Measurements from ENCODE around the gene MAP2K7. TPM values are rescaled to one million over a fixed set of nuclear protein-coding genes. Genes with fewer than 3 reads are reported as not detected.

Gene MAP2K7
- total and polyA plus RNA-seq, 11 donors: 11.6 to 35.5 (median 23.5) TPM

GRCh38 chr19:7874076-7874896, 29.4 kb upstream of the MAP2K7 start, which contains the start of gene PRR36:
TSS of gene PRR36 (minus strand) at chr19:7874390. CDS start at chr19:7873689, 701 bp downstream.
- intact Hi-C loops (cut with DNase I): no loop called here
- DNase-seq (peak in 2 of 5 donors; percentile 52 to 57), ATAC-seq (peak in 3 of 4 donors; percentile 13 to 41 (median 28))
- TF ChIP-seq POLR2A (IDR thresholded peaks at IDR 0.05): no peak
- 0 to 2% (median 1%) methylated on average over 47 to 88 of the region's 88 CpGs for WGBS, 4 donors
- peaks cover 0 to 45% (median 10%) of the 10 kb centered on the region in 12 donors for H3K4me1 ChIP-seq
- no peaks in the 10 kb centered on the region for H3K9me3 ChIP-seq
- no peak within 1 kb of the TSS for H3K27ac ChIP-seq
- no peaks in the 10 kb centered on the region for H3K36me3 ChIP-seq
- peaks cover 10 to 35% (median 25%) of the 10 kb centered on the region in 9 donors for H3K27me3 ChIP-seq
- H3K4me3 ChIP-seq: peak within 1 kb of the TSS; percentile 13 to 56 (median 41)

GRCh38 chr19:7874897-7875273, 28.8 kb upstream of the MAP2K7 start:
- Histone ChIP-seq H3K9me3 (no peaks in the 10 kb centered on the region), H3K4me1 (peaks cover 0 to 39% (median 8%) of the 10 kb centered on the region in 12 donors), H3K27ac (no peak overlapping the region), H3K36me3 (no peaks in the 10 kb centered on the region), H3K4me3 (peak overlapping the region in 9 of 12 donors; percentile 25 to 56 (median 41)), H3K27me3 (peaks cover 10 to 35% (median 25%) of the 10 kb centered on the region in 9 donors)
- TF ChIP-seq CTCF (IDR thresholded peaks at IDR 0.05): no peak
- no peak for TF ChIP-seq POLR2A (IDR thresholded peaks at IDR 0.05)
- ATAC-seq (no peak), DNase-seq (no peak)
- intact Hi-C loops (cut with DNase I): no loop called here
- 41 to 50% (median 45%) methylated on average over 11 to 12 of the region's 12 CpGs for WGBS, 4 donors

GRCh38 chr19:7877249-7877836, 26.3 kb upstream of the MAP2K7 start:
- no peak for TF ChIP-seq CTCF (IDR thresholded peaks at IDR 0.05)
- TF ChIP-seq POLR2A (IDR thresholded peaks at IDR 0.05): no peak

GRCh38 chr19:7879111-7879807, 24.4 kb upstream of the MAP2K7 start:
- 73 to 78% (median 77%) methylated on average over 10 to 18 of the region's 18 CpGs for WGBS, 4 donors
- DNase-seq: no peak
- H3K27ac ChIP-seq: no peak overlapping the region

More at GRCh38 chr19:7877249-7877836, 26.3 kb upstream of the MAP2K7 start:
- ATAC-seq (no peak), DNase-seq (no peak)
- intact Hi-C loops (cut with DNase I): no loop called here
- WGBS, 4 donors: 63 to 68% (median 66%) methylated on average over 6 of the region's 6 CpGs
- H3K27ac ChIP-seq: no peak overlapping the region
- no peaks in the 10 kb centered on the region for H3K36me3 ChIP-seq
- no peaks in the 10 kb centered on the region for H3K9me3 ChIP-seq
- H3K4me1 ChIP-seq: peaks cover 0 to 21% (median 4%) of the 10 kb centered on the region in 12 donors
- no peak overlapping the region for H3K4me3 ChIP-seq
- peaks cover 8 to 32% (median 21%) of the 10 kb centered on the region in 9 donors for H3K27me3 ChIP-seq

More at GRCh38 chr19:7879111-7879807, 24.4 kb upstream of the MAP2K7 start:
- Histone ChIP-seq H3K4me1 (peaks cover 0 to 7% (median 0%) of the 10 kb centered on the region in 12 donors), H3K9me3 (no peaks in the 10 kb centered on the region), H3K4me3 (no peak overlapping the region), H3K27me3 (peaks cover 0 to 13% (median 6%) of the 10 kb centered on the region in 9 donors), H3K36me3 (no peaks in the 10 kb centered on the region)
- no peak for TF ChIP-seq CTCF (IDR thresholded peaks at IDR 0.05)
- TF ChIP-seq POLR2A (IDR thresholded peaks at IDR 0.05): no peak
- no peak for ATAC-seq
- intact Hi-C loops (cut with DNase I): no loop called here
